ENCODE results near the gene C1orf116.

DNA sequence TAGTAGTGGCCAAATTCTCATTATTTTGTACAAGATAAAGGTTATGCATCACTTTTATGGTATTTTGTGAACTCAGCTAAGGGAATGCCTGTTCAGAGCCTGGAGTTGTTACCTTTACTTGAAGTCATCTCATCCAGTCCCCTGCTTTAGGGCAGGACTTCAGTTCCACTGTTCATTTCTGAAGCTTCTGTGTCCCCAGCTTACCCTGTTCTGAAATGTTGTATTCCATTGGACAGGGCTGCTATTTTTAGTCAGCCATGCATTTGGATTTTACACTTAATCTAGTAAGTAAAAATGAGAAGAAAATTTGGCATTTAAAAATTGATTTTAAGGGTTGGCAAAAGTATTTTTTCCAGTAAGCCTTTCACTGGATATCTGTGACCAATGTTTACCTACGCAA, 44.5 kb upstream of the C1orf116 start:
- TF ChIP-seq, protein P1, sequence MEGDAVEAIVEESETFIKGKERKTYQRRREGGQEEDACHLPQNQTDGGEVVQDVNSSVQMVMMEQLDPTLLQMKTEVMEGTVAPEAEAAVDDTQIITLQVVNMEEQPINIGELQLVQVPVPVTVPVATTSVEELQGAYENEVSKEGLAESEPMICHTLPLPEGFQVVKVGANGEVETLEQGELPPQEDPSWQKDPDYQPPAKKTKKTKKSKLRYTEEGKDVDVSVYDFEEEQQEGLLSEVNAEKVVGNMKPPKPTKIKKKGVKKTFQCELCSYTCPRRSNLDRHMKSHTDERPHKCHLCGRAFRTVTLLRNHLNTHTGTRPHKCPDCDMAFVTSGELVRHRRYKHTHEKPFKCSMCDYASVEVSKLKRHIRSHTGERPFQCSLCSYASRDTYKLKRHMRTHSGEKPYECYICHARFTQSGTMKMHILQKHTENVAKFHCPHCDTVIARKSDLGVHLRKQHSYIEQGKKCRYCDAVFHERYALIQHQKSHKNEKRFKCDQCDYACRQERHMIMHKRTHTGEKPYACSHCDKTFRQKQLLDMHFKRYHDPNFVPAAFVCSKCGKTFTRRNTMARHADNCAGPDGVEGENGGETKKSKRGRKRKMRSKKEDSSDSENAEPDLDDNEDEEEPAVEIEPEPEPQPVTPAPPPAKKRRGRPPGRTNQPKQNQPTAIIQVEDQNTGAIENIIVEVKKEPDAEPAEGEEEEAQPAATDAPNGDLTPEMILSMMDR (IDR thresholded peaks at IDR 0.05): no peak
- TF ChIP-seq ZFX (IDR thresholded peaks at IDR 0.05; ENCODE audit: borderline replicate concordance): no peak
